22Rv1 (cell line): ENCODE data around the gene RNF111.

Experiments used
- CTCF ChIP-seq: fragments of 450-650 bp; IDR thresholded peaks from 2 replicates; pipeline ENCODE4 v1.5.1; 2017; ENCODE audit warnings: mild to moderate bottlenecking
- ZFX ChIP-seq: fragments of 450-650 bp; IDR thresholded peaks from 2 replicates; pipeline ENCODE4 v1.6.1; 2017; ENCODE audit warnings: antibody characterized with exemption, borderline replicate concordance

GRCh38 chr15:59053482-59053881 is 66.0 kb downstream of the RNF111 start:
- TF ChIP-seq CTCF (no peak), ZFX (no peak)
